Measurements from ENCODE around the gene TGIF2. TPM values are rescaled to one million over a fixed set of nuclear protein-coding genes. Genes with fewer than 3 reads are reported as not detected.

Gene TGIF2
- 5.4 and 7.4 TPM in 2 replicates for total RNA-seq

DNA sequence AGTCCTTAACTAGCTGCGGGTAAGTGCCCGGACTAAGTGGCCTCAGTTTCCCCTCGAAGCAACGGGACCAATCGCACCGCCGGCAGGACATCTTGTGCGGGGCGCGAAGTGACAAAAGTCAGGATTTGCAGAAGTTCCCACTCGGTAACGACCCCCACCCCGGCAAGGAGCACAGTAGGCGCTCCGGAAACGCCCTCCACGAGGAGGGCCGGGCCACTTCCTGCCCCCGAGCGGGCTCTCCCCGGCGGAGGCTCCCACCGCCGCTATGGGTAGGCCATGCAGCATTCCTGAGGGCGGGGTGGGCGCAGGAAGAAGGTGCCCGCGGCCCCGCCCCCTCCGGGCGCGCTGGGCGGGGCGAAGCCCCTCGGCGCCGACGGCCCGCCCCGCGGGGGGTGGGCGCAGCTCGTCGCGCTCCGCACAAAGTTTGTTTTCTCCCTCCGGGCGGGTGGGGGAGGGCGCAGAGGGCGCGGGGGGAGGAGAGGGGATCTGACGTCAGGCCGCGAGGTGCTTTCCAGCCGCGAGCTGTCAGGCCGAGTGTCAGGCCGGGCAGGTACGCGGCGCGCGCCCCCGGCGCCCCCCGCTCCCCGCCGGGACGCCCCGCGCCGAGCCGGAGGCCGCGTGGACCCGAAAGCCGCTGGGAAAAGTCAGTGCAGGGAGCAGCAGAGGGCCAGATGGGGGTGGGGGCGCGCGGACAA is at the start of gene TGIF2:
Gene TGIF2, plus strand, starts transcription at position 495 of the 695 bp plus-strand sequence. CDS start 5,178 bp downstream, outside the sequence.

DNA sequence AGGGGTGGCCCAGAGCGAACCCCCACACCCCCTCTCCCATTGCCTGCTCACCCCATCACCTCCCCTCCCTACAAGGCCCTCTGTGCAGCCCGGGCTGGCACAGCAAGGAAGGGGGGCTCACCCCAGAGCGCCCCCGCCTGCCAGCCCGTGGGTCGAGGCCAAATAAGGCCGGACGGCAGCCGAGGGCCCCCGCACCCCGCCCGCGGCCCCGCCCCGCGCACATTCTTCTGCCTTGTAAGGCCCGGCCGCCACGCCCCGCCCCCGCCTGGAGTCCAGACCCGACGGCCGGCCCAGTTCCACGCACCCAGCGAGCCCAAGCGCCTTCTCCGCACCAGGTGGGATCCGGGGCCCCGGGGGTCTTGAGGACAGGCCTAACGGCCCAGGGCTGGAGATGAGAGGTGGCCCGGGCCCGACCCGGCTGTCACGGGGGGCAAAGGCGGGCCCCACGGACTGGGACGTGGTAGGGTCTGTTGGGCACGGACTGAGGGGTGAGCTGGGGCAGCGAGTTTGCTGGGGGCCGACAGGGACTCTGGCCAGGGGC is 32.1 kb upstream of the TGIF2 start, which contains the start of gene MYL9:
Gene MYL9, plus strand, starts transcription at position 293 of the 541 bp plus-strand sequence. CDS start 3,366 bp downstream, outside the sequence.

DNA sequence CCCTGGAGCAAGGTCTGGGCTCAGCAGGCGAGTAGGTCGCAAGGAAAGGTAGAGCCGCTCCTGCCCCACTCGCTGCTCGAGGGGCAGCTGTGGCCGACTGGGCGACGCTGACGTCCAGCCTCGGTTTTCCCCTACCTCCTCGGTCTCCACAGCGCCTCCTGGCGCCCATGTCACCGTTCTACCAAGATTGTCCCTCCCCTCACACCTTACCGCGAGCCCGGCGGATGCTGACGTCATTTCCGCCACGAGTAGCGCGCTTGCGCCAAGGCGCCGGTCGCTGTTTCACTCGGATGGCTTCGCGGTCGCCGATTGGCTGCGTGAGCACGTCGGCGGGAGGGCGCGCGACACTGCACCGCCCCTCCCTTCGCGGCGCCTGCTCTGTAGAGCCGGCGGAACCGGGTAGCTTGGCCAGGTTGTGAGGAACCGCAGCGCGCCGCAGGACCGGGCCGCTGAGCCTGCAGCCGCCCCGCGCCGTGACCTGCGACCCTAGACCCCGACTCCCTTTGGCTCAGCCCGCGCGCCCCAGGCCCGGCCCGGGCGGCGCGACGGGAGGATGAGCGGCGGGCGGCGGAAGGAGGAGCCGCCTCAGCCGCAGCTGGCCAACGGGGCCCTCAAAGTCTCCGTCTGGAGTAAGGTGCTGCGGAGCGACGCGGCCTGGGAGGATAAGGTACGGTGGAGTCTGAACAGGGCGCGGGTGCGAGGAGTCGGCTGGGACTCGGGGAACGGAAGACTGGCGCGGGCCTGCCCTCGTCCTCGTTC is 32.2 kb downstream of the TGIF2 start, which contains the start of gene RAB5IF:
Gene RAB5IF, plus strand, starts transcription at position 381 of the 759 bp plus-strand sequence. Its CDS starts 173 bp downstream, at position 554.

Other genes starting within 250 kb of the TGIF2 start
- 30.6 and 39.0 TPM in 2 replicates for gene MYL9, start 32.1 kb upstream of the TGIF2 start, total RNA-seq
- gene RAB5IF, start 32.2 kb downstream of the TGIF2 start, total RNA-seq = 62.5 and 67.3 TPM in 2 replicates
- not detected in 2 replicates for gene SLA2, start 72.6 kb downstream of the TGIF2 start, total RNA-seq
- gene NDRG3, start 172.5 kb downstream of the TGIF2 start, total RNA-seq = 18.8 and 19.6 TPM in 2 replicates
- gene DSN1, start 200.2 kb downstream of the TGIF2 start, total RNA-seq = 6.7 and 7.0 TPM in 2 replicates